Cardiac ventricle fibroblast (primary cell): ENCODE data around the gene ENO1. TPM values are rescaled to one million over a fixed set of nuclear protein-coding genes. Genes with fewer than 3 reads are reported as not detected.

Experiments used
- total RNA-seq: library from RNA; depleted of rRNA; stranded (reverse); fragments of >200 nt; gene quantifications from 2 replicates; pipeline ENCODE4 v1.2.3, GENCODE V29; 2015

The ENO1 gene
- 1,216 and 1,241 TPM in 2 replicates for total RNA-seq

GRCh38 chr1:8878448-8878697 lies at the start of gene ENO1:
TSS of gene ENO1 (minus strand) at chr1:8878686. CDS start at chr1:8874908, 3,778 bp downstream.

GRCh38 chr1:8817412-8818324 lies 60.8 kb downstream of the ENO1 start, which contains the start of gene RERE:
TSS of gene RERE (minus strand) at chr1:8817640.

Other genes starting within 250 kb of the ENO1 start
- gene RERE, start 61.0 kb downstream of the ENO1 start, total RNA-seq = 31.1 and 33.8 TPM in 2 replicates
- not detected in 2 replicates for gene CA6, start 67.2 kb upstream of the ENO1 start, total RNA-seq
- not detected in 2 replicates for gene SLC2A7, start 147.7 kb upstream of the ENO1 start, total RNA-seq
- gene SLC2A5, start 190.9 kb upstream of the ENO1 start, total RNA-seq = 5.8 and 6.7 TPM in 2 replicates